ENCODE results near the gene AVPR2.

AVPR2 gene

DNA sequence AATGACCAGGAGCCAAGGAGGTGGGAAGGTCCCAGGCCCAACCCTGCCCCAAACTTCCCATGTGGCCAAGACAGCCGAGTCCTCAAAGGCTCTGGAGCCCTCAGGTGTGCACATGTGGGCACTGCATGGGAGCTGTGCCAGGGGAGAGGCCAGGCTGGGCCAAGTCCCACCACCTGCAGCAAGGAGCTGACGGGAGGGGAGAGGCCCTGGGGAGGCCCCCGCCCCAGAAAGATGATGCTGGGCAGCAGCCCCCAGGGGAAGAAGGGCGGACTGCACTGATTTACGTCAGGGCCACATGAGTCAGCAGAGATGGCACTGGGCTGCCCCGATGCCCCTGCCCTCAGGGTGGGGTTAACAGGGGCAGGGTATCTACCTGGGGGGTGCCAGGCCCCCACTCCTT, 19.9 kb upstream of the AVPR2 start:
- Histone ChIP-seq H3K4me3 (ENCODE audit: low read depth in 1 of 2, low read length in 1 of 2) (no peak overlapping the region), H3K4me1 (ENCODE audit: control insufficient read depth in 1 of 2, insufficient read depth in 1 of 2, low read depth in 1 of 2, low read length in 1 of 2) (no peaks in the 10 kb centered on the region), H3K9me3 (no peaks in the 10 kb centered on the region), H3K36me3 (no peaks in the 10 kb centered on the region), H3K27me3 (peaks cover 100% of the 10 kb centered on the region), H3K27ac (no peak overlapping the region)
- TF ChIP-seq, protein P1, sequence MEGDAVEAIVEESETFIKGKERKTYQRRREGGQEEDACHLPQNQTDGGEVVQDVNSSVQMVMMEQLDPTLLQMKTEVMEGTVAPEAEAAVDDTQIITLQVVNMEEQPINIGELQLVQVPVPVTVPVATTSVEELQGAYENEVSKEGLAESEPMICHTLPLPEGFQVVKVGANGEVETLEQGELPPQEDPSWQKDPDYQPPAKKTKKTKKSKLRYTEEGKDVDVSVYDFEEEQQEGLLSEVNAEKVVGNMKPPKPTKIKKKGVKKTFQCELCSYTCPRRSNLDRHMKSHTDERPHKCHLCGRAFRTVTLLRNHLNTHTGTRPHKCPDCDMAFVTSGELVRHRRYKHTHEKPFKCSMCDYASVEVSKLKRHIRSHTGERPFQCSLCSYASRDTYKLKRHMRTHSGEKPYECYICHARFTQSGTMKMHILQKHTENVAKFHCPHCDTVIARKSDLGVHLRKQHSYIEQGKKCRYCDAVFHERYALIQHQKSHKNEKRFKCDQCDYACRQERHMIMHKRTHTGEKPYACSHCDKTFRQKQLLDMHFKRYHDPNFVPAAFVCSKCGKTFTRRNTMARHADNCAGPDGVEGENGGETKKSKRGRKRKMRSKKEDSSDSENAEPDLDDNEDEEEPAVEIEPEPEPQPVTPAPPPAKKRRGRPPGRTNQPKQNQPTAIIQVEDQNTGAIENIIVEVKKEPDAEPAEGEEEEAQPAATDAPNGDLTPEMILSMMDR (IDR thresholded peaks at IDR 0.05): no peak

DNA sequence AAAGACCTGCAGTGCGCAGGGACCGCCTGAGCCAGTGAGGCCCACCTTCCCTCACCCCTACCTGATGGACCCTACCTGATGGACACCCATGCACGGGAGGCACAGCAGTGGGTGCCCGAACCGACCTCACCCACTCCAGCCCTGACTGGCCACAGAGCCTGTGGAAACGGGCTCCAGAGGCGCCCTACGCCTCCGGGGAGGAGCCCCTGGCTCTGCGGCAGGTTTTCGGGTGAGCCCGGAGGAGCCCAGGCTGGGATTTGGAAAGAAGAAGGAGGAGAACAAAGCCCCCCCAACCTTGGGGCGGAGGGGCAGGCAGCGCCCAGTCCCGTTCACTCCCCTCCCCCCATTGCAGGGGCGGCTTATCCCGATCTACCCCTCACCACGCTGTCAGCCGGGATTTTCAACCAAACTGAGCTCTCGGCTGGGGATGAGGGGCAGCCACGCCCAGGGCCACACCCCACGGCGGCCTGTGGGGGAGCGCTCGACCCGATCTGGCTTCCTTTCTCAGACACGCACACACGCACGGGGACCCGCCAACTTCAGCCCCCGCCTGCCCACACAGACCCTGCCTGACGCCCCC, 19.2 kb upstream of the AVPR2 start:
- H3K36me3 ChIP-seq: no peaks in the 10 kb centered on the region
- no peaks in the 10 kb centered on the region for H3K9me3 ChIP-seq
- H3K27ac ChIP-seq: no peak overlapping the region
- TF ChIP-seq, protein P1 (IDR thresholded peaks at IDR 0.05): no peak
- H3K4me1 ChIP-seq (ENCODE audit: control insufficient read depth in 1 of 2, insufficient read depth in 1 of 2, low read depth in 1 of 2, low read length in 1 of 2): no peaks in the 10 kb centered on the region
- H3K4me3 ChIP-seq (ENCODE audit: low read depth in 1 of 2, low read length in 1 of 2): no peak overlapping the region
- peaks cover 100% of the 10 kb centered on the region for H3K27me3 ChIP-seq

DNA sequence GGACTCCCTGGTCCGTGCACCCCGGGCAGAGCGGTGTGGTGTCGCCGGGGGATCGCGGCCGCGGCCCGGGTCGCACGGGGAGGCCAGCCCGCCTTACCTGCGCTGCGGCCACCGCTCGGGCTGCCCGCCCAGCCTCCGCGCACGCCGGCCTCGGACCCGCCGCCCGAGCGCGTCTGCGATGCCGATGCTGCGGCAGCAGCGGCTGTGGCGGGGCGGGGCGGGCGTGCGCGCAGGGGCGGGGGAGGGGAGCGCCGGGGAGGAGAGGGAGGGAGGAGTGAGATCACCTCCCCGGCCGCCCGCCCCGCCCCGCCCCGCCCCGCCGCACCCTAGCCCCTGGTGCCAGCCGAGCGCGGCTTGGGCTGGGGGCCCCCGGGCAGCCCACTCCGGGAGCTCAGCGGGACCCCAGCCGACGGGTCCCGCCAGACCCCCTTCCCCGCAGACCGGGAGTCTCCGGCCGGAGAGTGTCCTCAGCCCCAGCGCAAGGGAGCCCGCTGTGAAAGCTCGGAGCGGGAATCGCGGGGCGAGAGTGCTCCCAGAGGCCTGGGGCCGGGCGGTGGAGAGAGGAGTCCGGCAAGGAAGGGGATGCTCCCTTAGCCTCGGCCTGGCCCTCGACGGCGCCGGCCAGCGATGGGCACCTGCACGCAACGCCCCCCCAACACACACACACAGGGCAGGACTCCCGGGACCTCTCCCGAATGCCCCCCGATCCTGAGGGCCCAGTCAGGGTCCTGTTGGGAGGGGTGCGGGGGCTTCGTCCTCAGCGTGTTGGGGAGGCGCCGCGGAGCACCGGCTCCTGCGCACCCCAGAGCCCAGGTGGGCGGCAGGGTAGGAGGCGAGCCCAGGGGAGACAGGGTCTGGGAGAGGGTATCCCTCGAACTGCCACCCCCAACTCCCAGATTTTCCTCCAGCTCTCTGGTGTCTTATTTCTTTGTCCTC, 18.2 kb upstream of the AVPR2 start, which contains the start of gene L1CAM:
L1CAM (minus strand) TSS at position 206 of the 936 bp plus-strand sequence. CDS start 10,337 bp downstream, outside the sequence.
- TF ChIP-seq, protein P1 (IDR thresholded peaks at IDR 0.05): no peak
- no peaks in the 10 kb centered on the region for H3K4me1 ChIP-seq (ENCODE audit: control insufficient read depth in 1 of 2, insufficient read depth in 1 of 2, low read depth in 1 of 2, low read length in 1 of 2)
- no peaks in the 10 kb centered on the region for H3K9me3 ChIP-seq
- H3K27me3 ChIP-seq: peaks cover 100% of the 10 kb centered on the region
- no peaks in the 10 kb centered on the region for H3K36me3 ChIP-seq
- H3K27ac ChIP-seq: no peak within 1 kb of the TSS
- no peak within 1 kb of the TSS for H3K4me3 ChIP-seq (ENCODE audit: low read depth in 1 of 2, low read length in 1 of 2)

DNA sequence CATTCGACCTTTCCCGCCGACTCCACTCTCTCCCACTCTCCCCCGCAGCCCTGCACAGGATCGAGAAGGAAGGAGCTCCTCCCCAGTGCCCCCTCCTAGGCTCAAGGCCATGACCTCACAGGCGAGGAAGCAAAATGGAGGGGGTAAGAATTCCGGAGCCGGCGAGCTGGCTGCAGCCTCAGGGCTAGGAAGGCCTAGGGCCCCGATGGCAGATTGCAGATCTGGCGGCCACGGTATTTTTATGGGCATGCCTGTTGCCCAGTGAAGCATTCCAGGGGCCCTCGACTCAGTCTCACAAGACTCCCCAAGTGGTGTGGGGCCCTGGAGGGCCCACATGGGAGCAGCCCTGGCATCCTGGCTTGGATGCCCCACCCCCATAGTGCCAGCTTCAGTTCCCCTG, 17.6 kb upstream of the AVPR2 start:
- peaks cover 96% of the 10 kb centered on the region for H3K27me3 ChIP-seq
- H3K9me3 ChIP-seq: no peaks in the 10 kb centered on the region
- TF ChIP-seq, protein P1 (IDR thresholded peaks at IDR 0.05): no peak
- no peak overlapping the region for H3K27ac ChIP-seq
- H3K36me3 ChIP-seq: no peaks in the 10 kb centered on the region
- no peak overlapping the region for H3K4me3 ChIP-seq (ENCODE audit: low read depth in 1 of 2, low read length in 1 of 2)
- no peaks in the 10 kb centered on the region for H3K4me1 ChIP-seq (ENCODE audit: control insufficient read depth in 1 of 2, insufficient read depth in 1 of 2, low read depth in 1 of 2, low read length in 1 of 2)

DNA sequence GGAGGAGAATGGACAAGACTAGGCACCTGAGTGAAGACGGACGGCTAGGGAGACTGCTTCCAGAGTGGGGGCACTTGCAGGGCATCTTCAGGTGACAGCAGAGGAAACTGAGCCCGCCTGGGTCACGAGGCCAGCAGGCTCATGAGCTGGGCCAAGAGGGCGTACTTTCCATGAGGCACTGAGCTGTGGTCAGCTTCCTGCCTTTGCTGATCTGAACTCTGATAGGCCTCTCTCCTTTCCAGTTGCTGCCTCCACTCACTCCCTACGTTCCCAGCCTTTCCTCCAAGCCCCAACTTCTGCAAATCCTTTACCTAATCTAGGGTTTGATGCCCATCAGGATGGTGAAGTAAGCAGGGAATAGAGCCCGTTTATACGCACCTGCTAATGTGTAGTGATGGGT, 17.1 kb upstream of the AVPR2 start:
- Histone ChIP-seq H3K27ac (no peak overlapping the region), H3K4me1 (ENCODE audit: control insufficient read depth in 1 of 2, insufficient read depth in 1 of 2, low read depth in 1 of 2, low read length in 1 of 2) (no peaks in the 10 kb centered on the region), H3K4me3 (ENCODE audit: low read depth in 1 of 2, low read length in 1 of 2) (no peak overlapping the region), H3K36me3 (no peaks in the 10 kb centered on the region), H3K27me3 (peaks cover 96% of the 10 kb centered on the region), H3K9me3 (no peaks in the 10 kb centered on the region)
- TF ChIP-seq, protein P1 (IDR thresholded peaks at IDR 0.05): no peak
